GM21825 (cell line): ENCODE measurements around the gene RNF4.
"Not testable (repeated sequence)": the region's sequence is repeated elsewhere in the genome, so short reads cannot be mapped to it uniquely, and the experiment has no call there.

Experiments used
- ATAC-seq: cut with Tn5 transposase; IDR thresholded peaks from one replicate; pipeline ENCODE4 v1.9.1; 2021; ENCODE audit warnings: mild to moderate bottlenecking, moderate library complexity; ENCODE audit not compliant: unreplicated experiment

Gene RNF4

DNA sequence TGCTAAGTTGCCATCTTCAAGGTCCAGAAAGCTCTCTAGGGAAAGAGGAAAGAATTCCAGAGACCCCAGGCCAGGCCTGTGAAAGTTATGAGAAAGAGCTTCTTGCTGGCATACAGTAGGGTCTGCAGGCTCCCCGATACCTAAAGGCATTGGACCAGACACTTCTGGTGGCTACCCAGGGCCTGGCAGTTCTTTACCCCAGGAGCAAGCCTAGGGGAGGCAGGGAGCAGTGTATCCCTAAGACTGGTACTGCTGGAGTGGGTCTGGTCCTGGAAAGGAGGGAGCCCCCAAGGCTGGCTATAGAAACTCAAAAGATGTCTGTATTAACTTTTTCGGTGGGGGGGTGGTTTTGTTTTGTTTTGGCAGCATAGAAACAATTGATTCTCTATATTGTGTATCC is 47.7 kb downstream of the RNF4 start:
- no peak for ATAC-seq

DNA sequence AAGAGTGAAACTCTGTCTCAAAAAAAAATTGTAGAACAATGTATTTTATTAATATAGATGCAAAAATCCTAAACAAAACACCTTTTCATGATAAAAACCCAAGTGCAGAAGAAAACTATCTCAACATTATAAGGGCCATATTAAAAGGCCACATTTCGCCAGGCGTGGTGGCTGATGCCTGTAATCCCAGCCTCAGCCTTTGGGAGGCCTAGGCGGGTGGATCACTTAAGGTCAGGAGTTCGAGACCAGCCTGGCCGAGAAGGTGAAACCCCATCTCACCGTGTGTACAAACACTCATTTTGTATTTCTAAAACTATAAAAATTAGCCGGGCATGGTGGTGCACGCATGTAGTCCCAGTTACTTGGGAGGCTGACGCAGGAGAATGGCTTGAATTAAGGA is 57.7 kb downstream of the RNF4 start:
- ATAC-seq, result no peak

- ATAC-seq, result no peak
These were observed 66.0 kb downstream of the RNF4 start for GRCh38 chr4:2534904-2535375.

- peak; percentile 20 for ATAC-seq
These were observed 66.7 kb downstream of the RNF4 start for GRCh38 chr4:2535376-2536192.

- ATAC-seq, result peak; percentile 83
These were observed 67.5 kb downstream of the RNF4 start, which contains the start of gene FAM193A for GRCh38 chr4:2536193-2537010. Gene FAM193A (plus strand): TSS chr4:2536647. CDS start chr4:2536916, 269 bp downstream.

- ATAC-seq, result peak; percentile 14
These were observed 68.3 kb downstream of the RNF4 start for GRCh38 chr4:2537011-2537830.

- not testable (repeated sequence) for ATAC-seq
These were observed 74.8 kb downstream of the RNF4 start for GRCh38 chr4:2543580-2544191.

- no peak for ATAC-seq
These were observed 76.6 kb downstream of the RNF4 start for GRCh38 chr4:2545321-2546013.

GRCh38 chr4:2546286-2546823 is 77.4 kb downstream of the RNF4 start:
- no peak for ATAC-seq

DNA sequence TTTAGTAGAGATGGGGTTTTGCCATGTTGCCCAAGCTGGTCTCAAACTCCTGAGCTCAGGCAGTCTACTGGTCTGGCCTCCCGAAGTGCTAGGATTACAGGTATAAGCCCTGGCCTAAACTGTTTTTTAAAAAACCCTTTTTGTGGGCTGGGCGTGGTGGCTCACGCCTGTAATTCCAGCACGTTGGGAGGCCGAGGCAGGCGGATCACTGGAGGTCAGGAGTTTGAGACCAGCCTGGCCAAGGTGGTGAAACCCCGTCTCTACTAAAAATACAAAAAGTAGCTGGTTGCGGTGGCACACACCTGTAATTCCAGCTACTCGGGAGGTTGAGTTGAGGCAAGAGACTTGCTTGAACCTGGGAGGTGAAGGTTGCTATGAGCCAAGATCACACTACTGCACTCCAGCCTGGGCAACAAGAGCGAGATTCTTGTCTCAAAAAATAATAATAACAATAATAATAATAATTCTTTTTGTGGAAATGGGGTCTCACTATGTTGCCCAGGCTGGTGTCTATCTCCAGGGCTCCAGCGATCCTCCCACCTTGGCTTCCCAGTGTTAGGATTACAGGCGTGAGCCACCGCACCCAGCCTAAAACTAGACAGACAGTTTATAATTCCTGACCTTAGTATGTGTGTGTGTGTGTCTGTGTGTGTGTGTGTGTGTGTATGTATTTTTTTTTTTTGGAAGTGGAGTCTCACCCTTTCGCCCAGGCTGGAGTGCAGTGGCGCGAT is 78.2 kb downstream of the RNF4 start:
- not testable (repeated sequence) for ATAC-seq

DNA sequence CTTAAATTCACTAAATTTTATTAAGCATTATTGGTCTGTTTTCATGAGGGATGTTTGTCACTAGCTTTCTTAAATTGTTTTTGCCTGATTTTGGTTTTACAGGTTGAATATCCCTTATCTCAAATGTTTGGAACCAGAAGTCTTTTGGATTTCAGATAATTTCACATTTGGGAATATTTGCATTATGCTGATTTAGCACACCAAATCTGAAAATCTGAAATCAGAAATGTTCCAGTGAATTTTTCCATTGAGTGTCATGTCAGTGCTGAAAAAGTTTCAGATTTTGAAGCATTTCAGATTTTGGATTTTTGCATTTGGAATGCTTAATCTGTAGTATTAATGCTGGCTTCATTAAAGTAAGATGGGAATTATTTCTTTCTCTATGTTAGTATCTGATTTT is 82.2 kb downstream of the RNF4 start:
- ATAC-seq, result no peak

GRCh38 chr4:2552806-2553205 is 83.9 kb downstream of the RNF4 start:
- ATAC-seq, result no peak

GRCh38 chr4:2558301-2558700 is 89.4 kb downstream of the RNF4 start:
- ATAC-seq, result no peak

DNA sequence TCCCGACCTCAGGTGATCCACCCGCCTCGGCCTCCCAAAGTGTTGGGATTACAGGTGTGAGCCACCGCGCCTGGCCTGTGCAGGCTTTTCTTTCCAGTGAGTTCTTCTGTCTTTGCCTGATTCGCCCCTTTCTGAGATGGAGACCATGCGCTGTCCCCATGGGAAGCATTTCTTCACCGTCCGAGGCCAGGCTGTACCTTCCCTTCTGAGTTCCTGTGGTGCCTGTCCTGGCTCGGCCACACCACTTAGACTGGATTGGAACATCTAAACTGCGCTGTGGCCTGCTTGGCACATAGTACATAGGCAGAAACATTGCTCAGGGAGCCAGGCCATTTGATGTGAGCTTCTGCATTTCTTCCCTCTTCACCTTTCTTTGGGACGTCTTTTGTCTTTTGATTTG is 91.3 kb downstream of the RNF4 start:
- ATAC-seq, result no peak
